Epithelial cell of esophagus (primary cell): Measurements from ENCODE around the gene FSD2.
A peak's percentile ranks its signal among the peaks of the same experiment; 100 is the strongest.

Source experiments
- DNase-seq: peaks from one replicate; pipeline ENCODE4 v3.0.0; 2010; ENCODE audit warnings: low read depth
- H3K4me3 ChIP-seq: 2 replicates; pipeline ENCODE4 v1.5.1; 2011; ENCODE audit warnings: mild to moderate bottlenecking, low read length, control low read depth
- CTCF ChIP-seq: IDR thresholded peaks from 2 replicates; pipeline ENCODE4 v1.5.1; 2011; ENCODE audit warnings: low read depth, mild to moderate bottlenecking, low read length, control low read depth, inconsistent platforms; ENCODE audit not compliant: insufficient read depth; ENCODE audit errors: missing control alignments

FSD2 gene

GRCh38 chr15:82803793-82804574 is 1.9 kb downstream of the FSD2 start:
- no peak for TF ChIP-seq CTCF

GRCh38 chr15:82802497-82802896 is 3.4 kb downstream of the FSD2 start:
- H3K4me3 ChIP-seq, result no peak overlapping the region

More at GRCh38 chr15:82803793-82804574, 1.9 kb downstream of the FSD2 start:
- peak; percentile 17 for DNase-seq
- H3K4me3 ChIP-seq, result no peak overlapping the region

GRCh38 chr15:82799183-82799841 is 6.6 kb downstream of the FSD2 start:
- no peak overlapping the region for H3K4me3 ChIP-seq
- no peak for TF ChIP-seq CTCF
- DNase-seq, result no peak

More at GRCh38 chr15:82802497-82802896, 3.4 kb downstream of the FSD2 start:
- no peak for DNase-seq
- TF ChIP-seq CTCF, result no peak

- no peak for TF ChIP-seq CTCF
- no peak overlapping the region for H3K4me3 ChIP-seq
- no peak for DNase-seq
Measured at GRCh38 chr15:82798531-82799166, 7.2 kb downstream of the FSD2 start.

- H3K4me3 ChIP-seq, result no peak overlapping the region
- TF ChIP-seq CTCF, result no peak
- DNase-seq, result no peak
Measured at GRCh38 chr15:82798104-82798503, 7.8 kb downstream of the FSD2 start.

- DNase-seq, result no peak
- H3K4me3 ChIP-seq, result no peak overlapping the region
- no peak for TF ChIP-seq CTCF
Measured at GRCh38 chr15:82793737-82794136, 12.1 kb downstream of the FSD2 start.

- peak; percentile 84 for DNase-seq
- no peak for TF ChIP-seq CTCF
- H3K4me3 ChIP-seq, result no peak overlapping the region
Measured at GRCh38 chr15:82792068-82792467, 13.8 kb downstream of the FSD2 start.
